ENCODE measurements around the gene SLC17A4. TPM values are rescaled to one million over a fixed set of nuclear protein-coding genes. Genes with fewer than 3 reads are reported as not detected.
"Not testable (repeated sequence)": the region's sequence is repeated elsewhere in the genome, so short reads cannot be mapped to it uniquely, and the experiment has no call there.

The SLC17A4 gene
- total and polyA plus RNA-seq, 7 experiments from 2014 or later, result not detected

- peaks cover 50 to 63% (median 57%) of the 10 kb centered on the region in 5 donors for H3K27me3 Mint-ChIP-seq
- H3K27me3 ChIP-seq (ENCODE audit: control insufficient read depth in 2 of 2, insufficient read depth in 2 of 2, low read length in 2 of 2), result peaks cover 0 to 7% of the 10 kb centered on the region in 2 donors
- POLR2A ChIA-PET, result no interaction called here
- H3K4me3 ChIP-seq (ENCODE audit: low read length), result no peak overlapping the region
- CTCF ChIA-PET, result no interaction called here
- H3K27ac Mint-ChIP-seq, result no peak overlapping the region
- intact Hi-C loops (cut with micrococcal nuclease), result no loop called here
- H3K36me3 ChIP-seq (ENCODE audit: control insufficient read depth in 2 of 3, insufficient read depth in 3 of 3, low read length in 3 of 3), result no peaks in the 10 kb centered on the region
- no peak overlapping the region for H3K27ac ChIP-seq (ENCODE audit: low read depth, low read length)
- DNase-seq (no peak), ATAC-seq (no peak)
- peaks cover 0 to 31% (median 15%) of the 10 kb centered on the region in 11 donors for H3K9me3 Mint-ChIP-seq
- no peaks in the 10 kb centered on the region for H3K9me3 ChIP-seq (ENCODE audit: control insufficient read depth in 2 of 3, low read length in 3 of 3)
- H3K36me3 Mint-ChIP-seq, result peaks cover 0 to 8% (median 3%) of the 10 kb centered on the region in 5 donors
- H3K4me1 Mint-ChIP-seq, result no peaks in the 10 kb centered on the region
- H3K4me1 ChIP-seq (ENCODE audit: control insufficient read depth in 2 of 2, insufficient read depth in 2 of 2, low read length in 2 of 2), result no peaks in the 10 kb centered on the region
- no peak overlapping the region for H3K4me3 Mint-ChIP-seq
Measured at GRCh38 chr6:25735261-25735660, 19.3 kb upstream of the SLC17A4 start.

- peaks cover 0 to 4% (median 0%) of the 10 kb centered on the region in 5 donors for H3K36me3 Mint-ChIP-seq
- H3K4me1 Mint-ChIP-seq, result no peaks in the 10 kb centered on the region
- Histone ChIP-seq H3K27me3 (ENCODE audit: control insufficient read depth in 2 of 2, insufficient read depth in 2 of 2, low read length in 2 of 2) (no peaks in the 10 kb centered on the region), H3K4me3 (ENCODE audit: low read length) (no peak overlapping the region), H3K4me1 (ENCODE audit: control insufficient read depth in 2 of 2, insufficient read depth in 2 of 2, low read length in 2 of 2) (no peaks in the 10 kb centered on the region), H3K9me3 (ENCODE audit: control insufficient read depth in 2 of 3, low read length in 3 of 3) (no peaks in the 10 kb centered on the region), H3K27ac (ENCODE audit: low read depth, low read length) (no peak overlapping the region), H3K36me3 (ENCODE audit: control insufficient read depth in 2 of 3, insufficient read depth in 3 of 3, low read length in 3 of 3) (no peaks in the 10 kb centered on the region)
- peaks cover 2 to 20% (median 4%) of the 10 kb centered on the region in 5 donors for H3K27me3 Mint-ChIP-seq
- ATAC-seq (no peak), DNase-seq (no peak)
- ChIA-PET POLR2A (no interaction called here), CTCF (no interaction called here)
- peaks cover 0 to 4% (median 0%) of the 10 kb centered on the region in 11 donors for H3K9me3 Mint-ChIP-seq
- intact Hi-C loops (cut with micrococcal nuclease), result no loop called here
- no peak overlapping the region for H3K4me3 Mint-ChIP-seq
- H3K27ac Mint-ChIP-seq, result no peak overlapping the region
Measured at GRCh38 chr6:25743868-25744267, 10.7 kb upstream of the SLC17A4 start.

- Mint-ChIP-seq H3K4me3 (no peak overlapping the region), H3K4me1 (no peaks in the 10 kb centered on the region), H3K9me3 (peaks cover 0 to 2% (median 0%) of the 10 kb centered on the region in 11 donors), H3K27ac (no peak overlapping the region), H3K27me3 (peaks cover 0 to 12% (median 0%) of the 10 kb centered on the region in 5 donors), H3K36me3 (peaks cover 0 to 1% (median 0%) of the 10 kb centered on the region in 5 donors)
- H3K4me3 ChIP-seq (ENCODE audit: low read length), result no peak overlapping the region
- H3K27me3 ChIP-seq (ENCODE audit: control insufficient read depth in 2 of 2, insufficient read depth in 2 of 2, low read length in 2 of 2), result no peaks in the 10 kb centered on the region
- intact Hi-C loops (cut with micrococcal nuclease), result no loop called here
- POLR2A ChIA-PET, result interaction anchor here (1.3 kb wide), 1 partner anchor 30 kb away, joined by 3 read pairs; no protein-coding TSS in a partner anchor
- CTCF ChIA-PET, result no interaction called here
- no peak overlapping the region for H3K27ac ChIP-seq (ENCODE audit: low read depth, low read length)
- H3K36me3 ChIP-seq (ENCODE audit: control insufficient read depth in 2 of 3, insufficient read depth in 3 of 3, low read length in 3 of 3), result no peaks in the 10 kb centered on the region
- no peaks in the 10 kb centered on the region for H3K9me3 ChIP-seq (ENCODE audit: control insufficient read depth in 2 of 3, low read length in 3 of 3)
- DNase-seq, result no peak
- H3K4me1 ChIP-seq (ENCODE audit: control insufficient read depth in 2 of 2, insufficient read depth in 2 of 2, low read length in 2 of 2), result no peaks in the 10 kb centered on the region
- no peak for ATAC-seq
Measured at GRCh38 chr6:25745836-25746235, 8.7 kb upstream of the SLC17A4 start.

GRCh38 chr6:25746968-25747367 is 7.6 kb upstream of the SLC17A4 start:
- Mint-ChIP-seq H3K9me3 (peaks cover 0 to 2% (median 0%) of the 10 kb centered on the region in 11 donors), H3K27ac (no peak overlapping the region), H3K4me1 (no peaks in the 10 kb centered on the region), H3K36me3 (no peaks in the 10 kb centered on the region), H3K4me3 (no peak overlapping the region), H3K27me3 (peaks cover 0 to 12% (median 0%) of the 10 kb centered on the region in 5 donors)
- no peak overlapping the region for H3K27ac ChIP-seq (ENCODE audit: low read depth, low read length)
- no peaks in the 10 kb centered on the region for H3K36me3 ChIP-seq (ENCODE audit: control insufficient read depth in 2 of 3, insufficient read depth in 3 of 3, low read length in 3 of 3)
- H3K4me1 ChIP-seq (ENCODE audit: control insufficient read depth in 2 of 2, insufficient read depth in 2 of 2, low read length in 2 of 2), result no peaks in the 10 kb centered on the region
- no peak for ATAC-seq
- H3K4me3 ChIP-seq (ENCODE audit: low read length), result no peak overlapping the region
- intact Hi-C loops (cut with micrococcal nuclease), result no loop called here
- no peaks in the 10 kb centered on the region for H3K27me3 ChIP-seq (ENCODE audit: control insufficient read depth in 2 of 2, insufficient read depth in 2 of 2, low read length in 2 of 2)
- H3K9me3 ChIP-seq (ENCODE audit: control insufficient read depth in 2 of 3, low read length in 3 of 3), result no peaks in the 10 kb centered on the region
- no peak for DNase-seq
- CTCF ChIA-PET, result no interaction called here
- POLR2A ChIA-PET, result no interaction called here

- intact Hi-C loops (cut with micrococcal nuclease), result no loop called here
- DNase-seq, result no peak
- no peak overlapping the region for H3K27ac ChIP-seq (ENCODE audit: low read depth, low read length)
- no peak overlapping the region for H3K4me3 ChIP-seq (ENCODE audit: low read length)
- Mint-ChIP-seq H3K4me1 (no peaks in the 10 kb centered on the region), H3K27me3 (peaks cover 0 to 9% (median 0%) of the 10 kb centered on the region in 5 donors), H3K27ac (no peak overlapping the region), H3K36me3 (no peaks in the 10 kb centered on the region), H3K9me3 (peaks cover 0 to 2% (median 0%) of the 10 kb centered on the region in 11 donors), H3K4me3 (no peak overlapping the region)
- ATAC-seq, result no peak
- H3K27me3 ChIP-seq (ENCODE audit: control insufficient read depth in 2 of 2, insufficient read depth in 2 of 2, low read length in 2 of 2), result no peaks in the 10 kb centered on the region
- ChIA-PET POLR2A (no interaction called here), CTCF (no interaction called here)
- no peaks in the 10 kb centered on the region for H3K9me3 ChIP-seq (ENCODE audit: control insufficient read depth in 2 of 3, low read length in 3 of 3)
- H3K36me3 ChIP-seq (ENCODE audit: control insufficient read depth in 2 of 3, insufficient read depth in 3 of 3, low read length in 3 of 3), result no peaks in the 10 kb centered on the region
- no peaks in the 10 kb centered on the region for H3K4me1 ChIP-seq (ENCODE audit: control insufficient read depth in 2 of 2, insufficient read depth in 2 of 2, low read length in 2 of 2)
Measured at GRCh38 chr6:25747477-25747876, 7.1 kb upstream of the SLC17A4 start.

GRCh38 chr6:25748049-25748448 is 6.5 kb upstream of the SLC17A4 start:
- Histone ChIP-seq H3K27me3 (ENCODE audit: control insufficient read depth in 2 of 2, insufficient read depth in 2 of 2, low read length in 2 of 2) (no peaks in the 10 kb centered on the region), H3K4me1 (ENCODE audit: control insufficient read depth in 2 of 2, insufficient read depth in 2 of 2, low read length in 2 of 2) (no peaks in the 10 kb centered on the region), H3K27ac (ENCODE audit: low read depth, low read length) (no peak overlapping the region), H3K9me3 (ENCODE audit: control insufficient read depth in 2 of 3, low read length in 3 of 3) (no peaks in the 10 kb centered on the region), H3K36me3 (ENCODE audit: control insufficient read depth in 2 of 3, insufficient read depth in 3 of 3, low read length in 3 of 3) (no peaks in the 10 kb centered on the region), H3K4me3 (ENCODE audit: low read length) (no peak overlapping the region)
- Mint-ChIP-seq H3K36me3 (no peaks in the 10 kb centered on the region), H3K9me3 (peaks cover 0 to 2% (median 0%) of the 10 kb centered on the region in 11 donors), H3K4me1 (no peaks in the 10 kb centered on the region), H3K27ac (no peak overlapping the region), H3K27me3 (peaks cover 0 to 9% (median 0%) of the 10 kb centered on the region in 5 donors), H3K4me3 (no peak overlapping the region)
- CTCF ChIA-PET, result no interaction called here
- ATAC-seq (no peak), DNase-seq (no peak)
- intact Hi-C loops (cut with micrococcal nuclease), result no loop called here
- POLR2A ChIA-PET, result no interaction called here

GRCh38 chr6:25748601-25749517 is 5.7 kb upstream of the SLC17A4 start:
- H3K4me3 Mint-ChIP-seq; H3K9me3 Mint-ChIP-seq; H3K4me1 ChIP-seq (ENCODE audit: control insufficient read depth in 2 of 2, insufficient read depth in 2 of 2, low read length in 2 of 2); H3K36me3 Mint-ChIP-seq; ATAC-seq; H3K36me3 ChIP-seq (ENCODE audit: control insufficient read depth in 2 of 3, insufficient read depth in 3 of 3, low read length in 3 of 3); H3K27ac Mint-ChIP-seq; DNase-seq; POLR2A ChIA-PET; H3K27ac ChIP-seq (ENCODE audit: low read depth, low read length); H3K4me1 Mint-ChIP-seq; CTCF ChIA-PET; H3K27me3 ChIP-seq (ENCODE audit: control insufficient read depth in 2 of 2, insufficient read depth in 2 of 2, low read length in 2 of 2); H3K9me3 ChIP-seq (ENCODE audit: control insufficient read depth in 2 of 3, low read length in 3 of 3); H3K4me3 ChIP-seq (ENCODE audit: low read length); intact Hi-C loops (cut with micrococcal nuclease): not testable (repeated sequence)
- peaks cover 0 to 12% (median 5%) of the 10 kb centered on the region in 5 donors for H3K27me3 Mint-ChIP-seq

Measured in naive thymus-derived CD4-positive, alpha-beta T cell (primary cell).